ENCODE results near the gene GALNT4. TPM values are rescaled to one million over a fixed set of nuclear protein-coding genes. Genes with fewer than 3 reads are reported as not detected.

GALNT4 gene
- total and polyA plus RNA-seq, 9 of the 15 experiments (the other 6 are each of a cell fraction or from before 2014, with no cell fraction given), result 1.2 to 4.6 (median 3.4) TPM

GRCh38 chr12:89537389-89537788, 12.8 kb upstream of the GALNT4 start:
- BruUV-seq (replicated peaks), result no TSS peak
- TF ChIP-seq GABPB1 (CRISPR knock-in tag; IDR thresholded peaks at IDR 0.05) (no peak), TBP (optimal IDR thresholded peaks at IDR 0.05; ENCODE audit: low read depth, low read length) (peak; percentile 27), ZNF23 (CRISPR knock-in tag; IDR thresholded peaks at IDR 0.05) (no peak)
- Histone ChIP-seq H3K79me2 (ENCODE audit: control insufficient read depth, insufficient read depth, low read length) (no peaks in the 10 kb centered on the region), H3K27ac (ENCODE audit: extremely low read depth, low read depth, low read length) (no peak overlapping the region), H3K9ac (ENCODE audit: insufficient read depth in 1 of 2, low read depth in 2 of 2, low read length in 2 of 2) (no peak overlapping the region), H3K9me1 (ENCODE audit: control insufficient read depth, insufficient read depth, low read length) (no peaks in the 10 kb centered on the region), H3K36me3 (ENCODE audit: control insufficient read depth, insufficient read depth, low read length) (no peaks in the 10 kb centered on the region), H3K27me3 (ENCODE audit: control insufficient read depth in 2 of 2, insufficient read depth in 2 of 2, low read length in 2 of 2) (no peaks in the 10 kb centered on the region), H4K20me1 (replicated peaks; ENCODE audit: control insufficient read depth, insufficient read depth, low read length) (no peaks in the 10 kb centered on the region), H3K4me3 (no peak overlapping the region), H3K9me3 (replicated peaks; ENCODE audit: control insufficient read depth, insufficient read depth, low read depth, low read length) (no peaks in the 10 kb centered on the region), H3K4me1 (replicated peaks in 1 of 2; ENCODE audit: control insufficient read depth in 2 of 2, insufficient read depth in 2 of 2, low read length in 2 of 2) (peaks cover 11 to 35% of the 10 kb centered on the region in 2 experiments), H2AFZ (ENCODE audit: low read depth, low read length) (no peak overlapping the region), H3K4me2 (ENCODE audit: insufficient read depth, low read length) (no peak overlapping the region)
- DNase-seq (ENCODE audit: extremely low read depth in 1 of 4, low spot score in 3 of 4) (no peak), FAIRE-seq (no peak), ATAC-seq (no peak)
- intact Hi-C loops (cut with micrococcal nuclease) (no loop called here), in situ Hi-C loops (cut with MboI) (loop anchor here (25.0 kb wide), 1 partner anchor 1300 kb away; no protein-coding TSS in a partner anchor)
- 25% methylated on average over 3 of the region's 3 CpGs for WGBS (ENCODE audit: insufficient coverage, low coverage, missing lambda C conversion rate)
- ChIA-PET POLR2A (interaction anchor here (0.6 kb wide), 1 partner anchor 24 kb away, joined by 3 read pairs; no protein-coding TSS in a partner anchor), CTCF (ENCODE audit: low intra/inter-chr PET ratio) (no interaction called here)

- no peaks in the 10 kb centered on the region for H3K36me3 ChIP-seq (ENCODE audit: control insufficient read depth, insufficient read depth, low read length)
- 19% methylated on average over 1 of the region's 1 CpG for WGBS (ENCODE audit: insufficient coverage, low coverage, missing lambda C conversion rate)
- H3K4me3 ChIP-seq, result no peak overlapping the region
- intact Hi-C loops (cut with micrococcal nuclease), result loop anchor here (1.0 to 10.0 kb wide), 4 partner anchors 59 to 1385 kb away; partner anchors contain the start of genes CEP290 and TMTC3
- peak; percentile 39 to 60 (median 46) for DNase-seq (ENCODE audit: extremely low read depth in 1 of 4, low spot score in 3 of 4)
- no peaks in the 10 kb centered on the region for H3K9me1 ChIP-seq (ENCODE audit: control insufficient read depth, insufficient read depth, low read length)
- H2AFZ ChIP-seq (ENCODE audit: low read depth, low read length), result no peak overlapping the region
- H3K79me2 ChIP-seq (ENCODE audit: control insufficient read depth, insufficient read depth, low read length), result peaks cover 19% of the 10 kb centered on the region
- no peaks in the 10 kb centered on the region for H3K27me3 ChIP-seq (ENCODE audit: control insufficient read depth in 2 of 2, insufficient read depth in 2 of 2, low read length in 2 of 2)
- no TSS peak for BruUV-seq (replicated peaks)
- peak; percentile 26; the same call in 2 of the 3 replicates for ATAC-seq
- no peak overlapping the region for H3K4me2 ChIP-seq (ENCODE audit: insufficient read depth, low read length)
- in situ Hi-C loops (cut with MboI), result loop anchor here (5.0 to 25.0 kb wide), 4 partner anchors 57 to 1308 kb away; no protein-coding TSS in a partner anchor
- CTCF ChIA-PET (ENCODE audit: low intra/inter-chr PET ratio), result interaction anchor here (0.6 to 3.1 kb wide), 6 partner anchors 55 to 1417 kb away, joined by 3 to 19 read pairs (median 4); no protein-coding TSS in a partner anchor
- no peak overlapping the region for H3K27ac ChIP-seq (ENCODE audit: extremely low read depth, low read depth, low read length)
- peak; percentile 82 for FAIRE-seq
- no peaks in the 10 kb centered on the region for H4K20me1 ChIP-seq (replicated peaks; ENCODE audit: control insufficient read depth, insufficient read depth, low read length)
- POLR2A ChIA-PET, result no interaction called here
- H3K4me1 ChIP-seq (replicated peaks in 1 of 2; ENCODE audit: control insufficient read depth in 2 of 2, insufficient read depth in 2 of 2, low read length in 2 of 2), result peaks cover 0 to 15% of the 10 kb centered on the region in 2 experiments; a peak in 3 of 5 replicates
- H3K9ac ChIP-seq (ENCODE audit: insufficient read depth in 1 of 2, low read depth in 2 of 2, low read length in 2 of 2), result no peak overlapping the region
- H3K9me3 ChIP-seq (replicated peaks; ENCODE audit: control insufficient read depth, insufficient read depth, low read depth, low read length), result no peaks in the 10 kb centered on the region
- TF ChIP-seq CTCF (IDR thresholded peaks at IDR 0.05 in 2 of 3, conservative IDR thresholded peaks at IDR 0.05 in 1 of 3; ENCODE audit: insufficient read depth in 2 of 3, low read depth in 1 of 3, low read length in 3 of 3), result peak; percentile 64 to 82 (median 66); a peak in 5 of 6 replicates
- no peak for TF ChIP-seq NCOA1 (IDR thresholded peaks at IDR 0.05; ENCODE audit: low read depth)
- TF ChIP-seq FOXA3 (CRISPR knock-in tag; conservative IDR thresholded peaks at IDR 0.05 in 1 of 2, IDR thresholded peaks at IDR 0.05 in 1 of 2), result 0 out of 4 replicates have a peak, but pooled peaks of 1 of the 2 experiments have one; percentile 16
Measured at GRCh38 chr12:89529738-89530137, 5.1 kb upstream of the GALNT4 start.
